OCI-M1 (cell line): ENCODE measurements around the gene MIGA1.

Experiments used
- DNase-seq: peaks from one replicate; lab custom pipeline; 2025; lab: John Stamatoyannopoulos, UW

Gene MIGA1

GRCh38 chr1:77847621-77848080, 68.2 kb downstream of the MIGA1 start:
- no peak for DNase-seq

- DNase-seq, result peak; percentile 7
These were observed 70.6 kb downstream of the MIGA1 start for GRCh38 chr1:77850082-77850481.

GRCh38 chr1:77857552-77857951, 78.1 kb downstream of the MIGA1 start:
- no peak for DNase-seq

- no peak for DNase-seq
These were observed 79.3 kb downstream of the MIGA1 start for GRCh38 chr1:77858725-77859124.

- no peak for DNase-seq
These were observed 79.8 kb downstream of the MIGA1 start for GRCh38 chr1:77859248-77859647.

- no peak for DNase-seq
These were observed 86.8 kb downstream of the MIGA1 start for GRCh38 chr1:77866296-77866695.

- DNase-seq, result peak; percentile 9
These were observed 93.2 kb downstream of the MIGA1 start for GRCh38 chr1:77872645-77873044.

- DNase-seq, result no peak
These were observed 94.0 kb downstream of the MIGA1 start for GRCh38 chr1:77873461-77873860.

- DNase-seq, result no peak
These were observed 95.5 kb downstream of the MIGA1 start for GRCh38 chr1:77874804-77875445.

- no peak for DNase-seq
These were observed 97.4 kb downstream of the MIGA1 start for GRCh38 chr1:77876884-77877283.

GRCh38 chr1:77881061-77881460, 101.6 kb downstream of the MIGA1 start:
- DNase-seq, result no peak

GRCh38 chr1:77882411-77882810, 103.0 kb downstream of the MIGA1 start:
- no peak for DNase-seq

- peak; percentile 89 for DNase-seq
These were observed 108.8 kb downstream of the MIGA1 start, which contains the start of gene NEXN for GRCh38 chr1:77888081-77888780. TSS of gene NEXN (plus strand) at chr1:77888624. CDS start at chr1:77916107, 27,483 bp downstream.

GRCh38 chr1:77888781-77889642, 109.6 kb downstream of the MIGA1 start:
- peak; percentile 72 for DNase-seq

- DNase-seq, result no peak
These were observed 110.2 kb downstream of the MIGA1 start for GRCh38 chr1:77889671-77890070.

- no peak for DNase-seq
These were observed 111.8 kb downstream of the MIGA1 start for GRCh38 chr1:77891200-77891599.

- DNase-seq, result no peak
These were observed 120.3 kb downstream of the MIGA1 start for GRCh38 chr1:77899647-77900320.

GRCh38 chr1:77900687-77901293, 121.3 kb downstream of the MIGA1 start:
- DNase-seq, result peak; percentile 71

GRCh38 chr1:77905603-77906002, 126.2 kb downstream of the MIGA1 start:
- no peak for DNase-seq

- no peak for DNase-seq
These were observed 126.6 kb downstream of the MIGA1 start for GRCh38 chr1:77906019-77906545.

- DNase-seq, result no peak
These were observed 127.2 kb downstream of the MIGA1 start for GRCh38 chr1:77906624-77907023.
